HG02938 (cell line): ENCODE data around the gene CLSTN2.

Experiments
- ATAC-seq: cut with Tn5 transposase; IDR thresholded peaks from one replicate; pipeline ENCODE4 v1.9.1; 2021; ENCODE audit warnings: mild to moderate bottlenecking, moderate library complexity; ENCODE audit not compliant: unreplicated experiment

CLSTN2 gene

DNA sequence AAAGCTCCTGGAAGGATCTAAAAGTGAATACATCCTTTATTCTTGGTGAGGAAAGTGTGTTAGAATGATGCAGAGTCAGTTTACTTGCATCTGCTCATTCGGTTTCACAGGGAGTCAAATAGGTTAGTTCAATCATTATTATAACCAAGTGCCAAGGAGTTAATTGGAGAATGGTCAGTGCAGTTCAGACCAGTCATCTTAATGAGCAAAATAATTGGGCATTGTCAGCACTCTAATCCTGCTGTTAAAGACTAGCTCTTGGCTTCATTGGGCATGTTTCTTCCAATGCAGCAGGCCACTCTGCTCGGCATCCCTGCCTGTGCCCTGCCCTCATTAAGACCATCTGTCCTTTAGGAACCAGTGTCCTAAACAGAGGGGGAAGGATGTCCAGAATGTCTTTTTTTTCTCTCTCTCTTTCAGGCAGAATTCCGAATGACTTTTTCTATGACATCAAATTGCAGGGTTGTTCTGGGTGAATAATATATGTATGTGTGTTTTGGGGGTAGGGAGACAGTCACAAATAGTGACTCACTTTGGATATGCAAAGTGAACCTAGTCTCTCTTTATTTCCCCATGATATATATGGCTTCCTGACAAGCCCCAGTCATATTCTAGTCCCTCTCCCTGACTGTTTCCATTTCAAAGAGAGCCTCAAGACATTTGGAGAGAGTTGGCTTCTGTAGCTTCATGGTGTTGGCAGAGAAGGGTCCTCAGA lies 537.5 kb downstream of the CLSTN2 start:
- no peak for ATAC-seq

DNA sequence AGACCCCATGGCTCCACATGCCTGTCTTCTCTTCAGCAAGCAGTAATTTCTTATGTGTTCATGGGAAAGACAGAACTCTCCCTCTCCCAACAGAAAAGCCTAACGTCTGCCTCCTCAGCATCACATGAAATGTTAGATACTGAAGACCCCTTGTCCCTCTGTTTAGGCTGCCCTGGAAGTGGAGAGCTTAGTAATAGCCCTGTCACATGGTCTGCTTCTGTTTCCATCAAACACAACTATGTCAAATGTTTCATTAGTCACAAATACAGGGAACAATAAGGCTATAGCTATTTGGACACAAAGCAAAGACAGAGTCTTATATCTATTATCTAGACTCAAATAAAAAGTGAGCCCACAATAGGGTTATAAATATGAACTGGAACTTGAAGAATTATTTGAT lies 552.6 kb downstream of the CLSTN2 start:
- ATAC-seq: no peak

- ATAC-seq: no peak
These were observed 558.3 kb downstream of the CLSTN2 start for GRCh38 chr3:140493271-140493670.

GRCh38 chr3:140494970-140495369 lies 560.0 kb downstream of the CLSTN2 start:
- ATAC-seq: no peak

DNA sequence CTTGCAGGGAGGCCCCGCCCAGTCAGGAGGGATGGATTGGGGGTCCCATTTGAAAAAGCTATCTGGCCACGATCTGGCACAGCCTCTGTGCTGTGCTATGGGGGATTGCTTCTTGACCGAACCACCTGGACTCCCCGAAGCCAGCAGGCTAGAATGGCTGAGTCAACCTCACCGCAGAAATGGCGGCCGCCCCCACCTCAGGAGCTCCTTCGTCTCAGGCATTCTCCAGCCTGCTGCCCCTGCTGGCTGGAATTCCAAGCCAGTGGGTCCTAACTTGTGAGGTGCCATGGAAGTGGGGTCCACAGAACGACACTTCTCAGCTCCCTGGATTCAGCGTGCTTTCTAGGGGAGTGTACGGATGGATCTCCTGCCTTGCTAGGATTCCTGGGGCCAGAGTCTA lies 562.3 kb downstream of the CLSTN2 start:
- ATAC-seq: no peak

DNA sequence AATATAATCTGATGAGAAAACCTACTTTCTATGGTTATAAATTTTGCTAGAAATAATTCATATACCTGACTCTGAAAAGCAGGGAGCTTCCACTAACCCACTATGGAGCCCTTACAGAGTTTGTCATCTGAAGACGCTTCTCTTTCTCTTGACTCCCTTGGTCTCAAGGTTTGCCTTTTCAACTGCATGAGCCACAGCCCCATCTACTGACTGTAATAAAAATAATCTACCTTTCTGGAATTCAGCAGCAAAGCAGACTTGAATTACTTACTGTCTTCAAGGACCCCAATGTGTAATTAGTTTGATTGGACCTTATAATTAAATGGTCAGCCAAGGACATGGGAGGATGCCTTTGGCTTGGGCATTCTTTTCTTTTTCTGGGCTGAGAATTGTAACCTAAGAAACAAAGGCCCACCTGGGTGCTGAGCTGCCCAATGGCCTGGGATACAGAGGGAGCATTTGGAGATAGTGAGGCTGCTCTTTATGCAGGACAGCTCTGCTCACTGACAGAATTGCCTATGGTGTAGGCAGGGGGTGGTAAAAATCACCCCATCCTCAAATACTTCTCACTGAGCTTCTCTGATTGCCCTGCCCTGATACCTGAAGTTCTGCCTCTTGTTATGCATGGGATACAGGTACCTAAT lies 564.3 kb downstream of the CLSTN2 start:
- ATAC-seq: no peak

DNA sequence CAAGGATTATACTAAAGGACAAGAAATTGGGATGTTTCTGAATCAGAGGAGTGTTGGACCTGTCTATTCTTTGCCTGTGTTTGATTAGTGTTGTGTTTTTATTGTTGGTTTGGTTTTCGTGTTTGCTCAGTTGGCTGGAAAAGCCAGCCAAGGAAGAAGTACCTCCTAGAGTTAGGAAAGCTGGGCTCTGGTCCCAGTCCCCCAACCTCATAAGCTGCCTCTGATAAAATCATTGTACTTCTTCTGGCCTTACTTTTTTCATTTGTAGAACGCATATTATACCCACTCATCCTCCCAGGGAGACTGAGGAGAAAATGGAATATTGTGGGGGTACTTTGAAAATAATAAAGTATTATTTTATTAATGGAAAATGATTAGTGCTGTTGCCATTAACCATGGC lies 565.5 kb downstream of the CLSTN2 start:
- ATAC-seq: no peak

DNA sequence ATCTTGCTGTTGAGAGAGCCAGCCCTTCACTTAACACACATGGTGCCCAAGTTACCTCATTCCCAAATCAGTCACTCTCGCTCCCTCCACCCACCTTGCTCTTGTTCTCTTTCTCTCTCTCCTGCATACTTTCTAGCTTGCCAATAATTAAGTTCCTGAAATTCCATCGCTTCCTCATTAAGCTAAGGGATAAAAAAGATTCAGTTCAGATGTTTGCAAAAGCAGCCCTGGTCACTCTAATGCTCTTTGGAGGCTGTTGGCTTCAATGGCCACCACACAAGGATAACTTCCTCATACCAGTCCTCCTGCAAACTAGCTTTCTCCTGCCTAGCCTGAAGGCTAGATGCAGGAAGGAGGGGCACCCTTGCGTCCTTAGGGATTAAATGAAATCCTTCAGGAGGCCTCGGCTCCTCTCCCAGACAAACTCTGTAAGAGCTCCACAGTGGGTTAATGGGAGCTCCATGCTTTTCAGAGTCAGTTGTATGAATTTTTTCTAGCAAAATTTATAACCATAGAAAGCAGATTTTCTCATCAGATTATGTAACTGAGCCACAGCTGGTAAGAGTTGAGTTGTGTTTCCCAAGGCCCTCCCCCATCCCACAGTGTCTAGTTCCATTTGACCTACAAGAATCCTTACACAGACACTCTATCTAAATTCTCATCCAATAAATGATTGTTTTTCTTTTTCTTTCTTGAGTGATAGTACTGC lies 566.2 kb downstream of the CLSTN2 start:
- ATAC-seq: no peak

DNA sequence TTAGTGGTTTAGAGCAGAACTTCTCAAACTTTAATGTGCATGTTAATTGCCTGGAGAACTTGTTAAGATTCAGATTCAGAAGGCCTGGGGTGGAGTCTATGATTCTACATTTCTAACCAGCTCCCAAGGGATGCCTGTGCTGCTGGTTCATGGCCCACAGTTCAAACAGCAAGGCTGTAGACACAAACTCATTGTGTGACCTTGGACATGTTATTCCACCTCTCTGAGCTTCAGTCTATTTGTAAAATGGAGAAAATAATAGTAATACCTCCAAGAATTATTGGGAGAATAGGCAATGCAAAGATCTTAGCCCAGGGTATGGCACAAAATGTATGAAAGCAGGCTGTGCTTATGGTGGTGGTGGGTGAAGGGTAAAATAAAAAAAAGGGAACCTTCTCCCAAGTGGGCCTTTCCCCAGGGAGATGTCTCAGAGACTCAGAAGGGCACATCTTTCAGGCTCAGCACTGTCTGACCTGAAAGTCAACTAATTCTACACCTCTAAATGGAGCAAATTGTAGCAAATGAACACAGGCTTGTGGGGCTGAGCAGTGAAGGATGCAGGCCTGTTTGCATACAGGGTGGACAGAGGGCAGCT lies 566.9 kb downstream of the CLSTN2 start:
- no peak for ATAC-seq

GRCh38 chr3:140505213-140505612 lies 570.2 kb downstream of the CLSTN2 start:
- peak; percentile 84 for ATAC-seq

- no peak for ATAC-seq
These were observed 570.9 kb downstream of the CLSTN2 start for GRCh38 chr3:140505876-140506275.

- no peak for ATAC-seq
These were observed 573.6 kb downstream of the CLSTN2 start for GRCh38 chr3:140508550-140508949.

- ATAC-seq: no peak
These were observed 574.5 kb downstream of the CLSTN2 start for GRCh38 chr3:140509534-140509933.

GRCh38 chr3:140510303-140510861 lies 575.4 kb downstream of the CLSTN2 start:
- ATAC-seq: no peak

- ATAC-seq: no peak
These were observed 586.9 kb downstream of the CLSTN2 start for GRCh38 chr3:140521751-140522445.

DNA sequence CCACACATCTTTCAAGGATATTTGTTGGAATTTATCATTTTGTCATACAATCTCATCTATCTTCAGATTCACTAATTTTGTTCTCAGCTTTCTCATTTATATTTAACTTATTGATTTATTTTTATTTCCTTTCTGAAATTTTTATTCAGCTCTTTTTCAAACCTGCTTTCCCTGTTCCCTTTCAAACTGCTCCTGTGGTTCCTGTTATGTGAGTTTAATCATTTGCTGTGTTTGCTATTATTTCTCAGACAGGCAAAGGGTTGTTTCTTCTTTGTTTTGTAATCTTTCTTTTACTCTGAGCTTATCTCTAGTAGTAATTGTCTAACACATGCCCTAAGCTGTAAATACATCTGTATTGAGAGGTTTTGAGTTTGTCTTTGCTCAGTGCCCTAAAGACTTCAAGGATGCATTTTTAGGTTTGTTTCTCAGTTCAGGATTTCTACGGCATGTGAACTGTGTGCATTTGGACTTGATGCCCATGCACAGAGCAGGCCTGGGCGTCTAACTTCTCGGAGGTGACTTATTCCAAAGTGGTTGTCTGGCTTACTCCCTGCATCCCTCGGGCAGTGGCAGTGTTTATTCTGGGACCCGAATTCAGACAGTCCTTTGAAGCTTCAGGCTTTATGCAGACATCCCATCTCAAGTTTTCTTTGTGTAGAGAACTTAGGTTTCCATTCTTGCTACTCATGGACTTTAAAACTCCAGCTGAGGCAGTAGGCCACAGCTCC lies 587.8 kb downstream of the CLSTN2 start:
- no peak for ATAC-seq

DNA sequence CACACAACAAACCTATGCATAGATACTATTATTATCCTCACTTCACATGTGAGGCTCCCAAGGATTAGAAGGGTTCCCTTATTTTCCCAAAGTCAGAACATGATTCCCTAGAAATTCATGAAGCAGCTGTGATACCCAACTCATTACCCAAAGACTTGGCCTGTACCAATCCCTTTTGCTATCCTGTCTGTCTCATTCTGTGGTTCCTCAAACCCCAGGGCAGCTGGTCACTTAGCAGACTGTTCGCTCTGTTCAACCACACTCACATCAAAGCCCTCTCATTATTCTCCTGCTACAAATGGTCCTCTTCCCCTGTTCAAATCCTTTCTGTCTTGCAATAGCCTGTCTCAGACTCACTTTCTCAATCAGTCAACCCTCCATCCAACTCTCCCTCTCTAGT lies 588.6 kb downstream of the CLSTN2 start:
- no peak for ATAC-seq

- ATAC-seq: no peak
These were observed 592.2 kb downstream of the CLSTN2 start for GRCh38 chr3:140527156-140527555.

DNA sequence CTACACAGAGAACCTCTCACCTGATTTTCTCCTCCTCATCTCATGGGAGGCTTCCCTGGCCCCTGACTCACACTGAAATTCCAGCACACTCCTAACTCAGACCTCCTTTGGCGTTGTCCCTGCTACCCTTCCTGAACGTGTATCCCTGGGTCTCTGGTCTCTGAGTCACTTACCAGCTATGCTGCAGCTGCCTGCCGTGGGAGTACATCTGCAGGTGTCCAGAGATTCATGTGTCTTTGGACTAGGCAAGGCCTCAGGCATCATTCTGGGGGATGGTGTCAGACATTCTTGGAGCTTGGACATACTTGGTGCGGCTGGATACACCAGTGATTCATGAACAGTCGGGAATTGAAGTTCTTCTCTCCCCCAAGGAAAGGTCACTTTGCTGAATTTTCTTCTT lies 594.1 kb downstream of the CLSTN2 start:
- no peak for ATAC-seq

DNA sequence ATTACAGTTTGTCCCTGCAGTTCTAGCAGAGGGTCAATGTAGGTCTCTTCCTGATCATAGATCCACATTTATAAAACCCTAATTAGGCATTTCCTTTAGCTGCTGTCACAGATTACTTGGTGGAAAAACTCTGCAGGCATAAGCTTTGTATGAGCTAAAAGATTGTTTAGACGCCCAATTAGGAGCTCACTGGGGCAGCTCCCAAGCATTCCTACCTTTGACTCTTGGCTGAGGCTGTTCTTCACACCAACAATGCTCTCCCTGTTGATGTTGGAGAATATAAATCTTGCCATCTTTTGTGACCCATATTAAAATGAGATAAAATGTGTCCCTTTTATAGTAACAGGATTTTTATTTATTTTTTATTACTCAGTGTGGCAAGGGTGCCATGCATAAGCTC lies 594.6 kb downstream of the CLSTN2 start:
- no peak for ATAC-seq
